Ovary (tissue), 9 donors: Measurements from ENCODE around the gene GRAMD4. TPM values are rescaled to one million over a fixed set of nuclear protein-coding genes. Genes with fewer than 3 reads are reported as not detected.

Experiments
- DNase-seq, 5 donors: peaks; one replicate each; pipeline ENCODE4 v3.0.0-alpha.2; 2019 to 2020
- H3K27ac ChIP-seq, 2 donors: fragments of 200-600 bp; one replicate each; pipeline versions ENCODE4 v1.5.1 to v1.8.0; 2019 to 2022
- H3K27me3 ChIP-seq: fragments of 200-600 bp; one replicate; pipeline ENCODE4 v1.8.0; 2022
- H3K36me3 ChIP-seq: fragments of 200-600 bp; sonication (generic); one replicate; pipeline ENCODE4 v1.5.1; 2019
- H3K4me1 ChIP-seq: one replicate; pipeline ENCODE4 v1.8.1; 2013; ENCODE audit warnings: mild to moderate bottlenecking, moderate library complexity; ENCODE audit not compliant: insufficient read depth
- H3K4me3 ChIP-seq: fragments of 200-600 bp; sonication (generic); one replicate; pipeline ENCODE4 v1.5.1; 2017
- H3K9me3 ChIP-seq, 2 donors: fragments of 200-600 bp in 1 of 2; sonication (generic) in 1 of 2; one replicate each; pipeline versions ENCODE4 v1.5.1 to v1.8.1; 2013 to 2019; ENCODE audit warnings: mild to moderate bottlenecking in 1 of 2, moderate library complexity in 1 of 2
- CTCF ChIP-seq, 3 donors: fragments of 450-650 bp in 2 of 3; fragments of 200-600 bp in 1 of 3; IDR thresholded peaks; one replicate each; pipeline versions ENCODE4 v1.5.1 to v1.8.0; 2016 to 2022; ENCODE audit warnings: antibody characterized with exemption in 3 of 3, mild to moderate bottlenecking in 1 of 3
- EP300 ChIP-seq: sonication (generic); formaldehyde crosslinking; IDR thresholded peaks from one replicate; pipeline ENCODE4 v1.6.1; 2017; ENCODE audit warnings: antibody characterized with exemption
- POLR2A ChIP-seq: fragments of 450-650 bp; IDR thresholded peaks from one replicate; pipeline ENCODE4 v1.6.1; 2017; ENCODE audit warnings: antibody characterized with exemption, mild to moderate bottlenecking, moderate library complexity
- WGBS, 3 donors: extraction: QIAGEN DNeasy Blood & Tissue Kit in 1 of 3; methylation state at CpG; one replicate each; pipeline versions ENCODE4 v1.1.5 to v1.1.7; 2013 to 2017; 5-methylcytosine and 5-hydroxymethylcytosine counted together
- intact Hi-C, 4 donors: fragments of 100-400 bp; cut with DNase I; formaldehyde crosslinking; loops; one replicate each; pipeline versions ENCODE4 v1.11.0 to v1.15.1; 2022 to 2023
- polyA plus RNA-seq, 2 donors: library from polyadenylated mRNA; stranded (reverse); fragments of 200-250 nt in 1 of 2; fragments of 350-450 nt in 1 of 2; fragmentation: Illumina TruSeq in 1 of 2; extraction: RNeasy Lipid Tissue Mini Kit (QIAGEN cat#74804) in 1 of 2; gene quantifications; one replicate each; pipeline ENCODE4 v1.2.3, GENCODE V29; 2013 to 2014
- total RNA-seq, 7 donors: library from RNA; depleted of rRNA in 2 of 7; stranded (reverse); fragments of >200 nt in 2 of 7; fragmentation: NEBNext Ultra II Directional in 3 of 7; extraction: Animal tissue kit (Norgen Biotek cat#: 25700) in 3 of 7; gene quantifications; one replicate each; pipeline versions ENCODE4 v1.1.0 to v1.2.4, GENCODE V29; 2016 to 2023
- donor health status: DM: no; HTN: no; CAD: no; lungs with moderate emphysema.
- donor health status: DM: no; HTN: no; CAD: no.
- donor health status: Bipolar disorder and iron deficiency.
- donor health status: DM: yes; HTN: yes; CAD: no.
- donor health status: DM: no; HTN: no; CAD: no.
- donor health status: DM: yes; HTN: yes; CAD: no.

The GRAMD4 gene
- total and polyA plus RNA-seq, 9 donors = 6.2 to 40.4 (median 27.8) TPM

GRCh38 chr22:46726066-46726985 is 106.1 kb downstream of the GRAMD4 start:
- H3K36me3 ChIP-seq = no peaks in the 10 kb centered on the region
- no peak overlapping the region for H3K27ac ChIP-seq
- peaks cover 9% of the 10 kb centered on the region for H3K4me1 ChIP-seq
- no peak for TF ChIP-seq CTCF (IDR thresholded peaks at IDR 0.05)
- no peak for TF ChIP-seq POLR2A
- no peak for TF ChIP-seq EP300
- H3K27me3 ChIP-seq = no peaks in the 10 kb centered on the region
- H3K9me3 ChIP-seq = no peaks in the 10 kb centered on the region
- 70 to 80% (median 73%) methylated on average over 37 to 38 of the region's 38 CpGs for WGBS, 3 donors
- no peak for DNase-seq
- no peak overlapping the region for H3K4me3 ChIP-seq
- intact Hi-C loops = no loop called here

- no peaks in the 10 kb centered on the region for H3K9me3 ChIP-seq
- no peaks in the 10 kb centered on the region for H3K36me3 ChIP-seq
- no peak overlapping the region for H3K4me3 ChIP-seq
- H3K27me3 ChIP-seq = no peaks in the 10 kb centered on the region
- peaks cover 13% of the 10 kb centered on the region for H3K4me1 ChIP-seq
- no peak overlapping the region for H3K27ac ChIP-seq
- intact Hi-C loops = no loop called here
- WGBS, 3 donors = 93 to 94% (median 94%) methylated on average over 3 of the region's 3 CpGs
- DNase-seq = no peak
- TF ChIP-seq CTCF (IDR thresholded peaks at IDR 0.05) (no peak), POLR2A (no peak), EP300 (no peak)
These were observed 106.8 kb downstream of the GRAMD4 start for GRCh38 chr22:46726986-46727317.

GRCh38 chr22:46727813-46728364 is 107.7 kb downstream of the GRAMD4 start:
- DNase-seq = no peak
- Histone ChIP-seq H3K27ac (no peak overlapping the region), H3K4me1 (peaks cover 13% of the 10 kb centered on the region), H3K27me3 (no peaks in the 10 kb centered on the region), H3K4me3 (no peak overlapping the region), H3K9me3 (no peaks in the 10 kb centered on the region), H3K36me3 (no peaks in the 10 kb centered on the region)
- intact Hi-C loops = no loop called here
- 88 to 94% (median 91%) methylated on average over 19 of the region's 19 CpGs for WGBS, 3 donors
- TF ChIP-seq CTCF (IDR thresholded peaks at IDR 0.05) (no peak), POLR2A (no peak), EP300 (no peak)

GRCh38 chr22:46728470-46728869 is 108.3 kb downstream of the GRAMD4 start:
- peaks cover 13% of the 10 kb centered on the region for H3K4me1 ChIP-seq
- H3K4me3 ChIP-seq = no peak overlapping the region
- H3K27me3 ChIP-seq = no peaks in the 10 kb centered on the region
- no peaks in the 10 kb centered on the region for H3K36me3 ChIP-seq
- no peak for DNase-seq
- intact Hi-C loops = no loop called here
- no peak overlapping the region for H3K27ac ChIP-seq
- no peaks in the 10 kb centered on the region for H3K9me3 ChIP-seq
- WGBS, 3 donors = 65 to 77% (median 71%) methylated on average over 11 of the region's 11 CpGs
- TF ChIP-seq CTCF (IDR thresholded peaks at IDR 0.05) (no peak), EP300 (no peak), POLR2A (no peak)

Other genes with a start within 250 kb of the GRAMD4 start
- 10 to 100 TPM in 1 of 7 donors, 1 to 10 TPM in 4, under 1 TPM in 2; 0.63 to 25.2 (median 4.1) TPM for gene CELSR1, start 82.8 kb upstream of the GRAMD4 start, total RNA-seq
- gene CELSR1, start 82.8 kb upstream of the GRAMD4 start, polyA plus RNA-seq = 1 to 10 TPM in 1 of 2 donors, under 1 TPM in 1; 0.75 to 1.7 TPM
- gene CERK, start 117.9 kb downstream of the GRAMD4 start, total RNA-seq = 10 to 100 TPM; 30.3 to 71.1 (median 47.4) TPM
- gene CERK, start 117.9 kb downstream of the GRAMD4 start, polyA plus RNA-seq = 10 to 100 TPM; 27.1 to 27.6 TPM
- gene TBC1D22A, start 142.3 kb downstream of the GRAMD4 start, total RNA-seq = 10 to 100 TPM; 12.5 to 25.6 (median 19.1) TPM
- gene TBC1D22A, start 142.3 kb downstream of the GRAMD4 start, polyA plus RNA-seq = 10 to 100 TPM; 13.2 to 14.8 TPM